GM21825 (cell line): ENCODE results near the gene CEP44.
"Not testable (repeated sequence)": the region's sequence is repeated elsewhere in the genome, so short reads cannot be mapped to it uniquely, and the experiment has no call there.

Experiments used
- ATAC-seq: cut with Tn5 transposase; IDR thresholded peaks from one replicate; pipeline ENCODE4 v1.9.1; 2021; ENCODE audit warnings: mild to moderate bottlenecking, moderate library complexity; ENCODE audit not compliant: unreplicated experiment

CEP44 gene

GRCh38 chr4:174278467-174278866 lies 5.2 kb upstream of the CEP44 start:
- no peak for ATAC-seq

- no peak for ATAC-seq
Measured at GRCh38 chr4:174279433-174280155, 4.1 kb upstream of the CEP44 start.

GRCh38 chr4:174281182-174281737 lies 2.5 kb upstream of the CEP44 start:
- ATAC-seq: no peak

- no peak for ATAC-seq
Measured at GRCh38 chr4:174281901-174282300, 1.8 kb upstream of the CEP44 start.

GRCh38 chr4:174282836-174283506 lies 740 bp upstream of the CEP44 start:
- peak; percentile 99 for ATAC-seq

- no peak for ATAC-seq
Measured at GRCh38 chr4:174284487-174284886, 776 bp downstream of the CEP44 start.

- ATAC-seq: no peak
Measured at GRCh38 chr4:174286870-174287269, 3.2 kb downstream of the CEP44 start.

GRCh38 chr4:174292473-174292872 lies 8.8 kb downstream of the CEP44 start:
- ATAC-seq: no peak

GRCh38 chr4:174294641-174295040 lies 10.9 kb downstream of the CEP44 start:
- ATAC-seq: not testable (repeated sequence)

GRCh38 chr4:174295142-174295541 lies 11.4 kb downstream of the CEP44 start:
- ATAC-seq: not testable (repeated sequence)

- ATAC-seq: no peak
Measured at GRCh38 chr4:174303687-174304086, 20.0 kb downstream of the CEP44 start.

- ATAC-seq: no peak
Measured at GRCh38 chr4:174304664-174305063, 21.0 kb downstream of the CEP44 start.

- no peak for ATAC-seq
Measured at GRCh38 chr4:174305961-174306360, 22.2 kb downstream of the CEP44 start.

- ATAC-seq: no peak
Measured at GRCh38 chr4:174307694-174308093, 24.0 kb downstream of the CEP44 start.

- no peak for ATAC-seq
Measured at GRCh38 chr4:174312993-174313392, 29.3 kb downstream of the CEP44 start.

GRCh38 chr4:174314274-174314673 lies 30.6 kb downstream of the CEP44 start:
- no peak for ATAC-seq

GRCh38 chr4:174314770-174315169 lies 31.1 kb downstream of the CEP44 start:
- ATAC-seq: no peak

- ATAC-seq: no peak
Measured at GRCh38 chr4:174316546-174316945, 32.8 kb downstream of the CEP44 start.

- no peak for ATAC-seq
Measured at GRCh38 chr4:174316954-174317353, 33.2 kb downstream of the CEP44 start.

- ATAC-seq: no peak
Measured at GRCh38 chr4:174317531-174317930, 33.8 kb downstream of the CEP44 start.

GRCh38 chr4:174318829-174319764 lies 35.4 kb downstream of the CEP44 start:
- ATAC-seq: no peak
